ENCODE data around the gene PRIM2.
"Not testable (repeated sequence)": the region's sequence is repeated elsewhere in the genome, so short reads cannot be mapped to it uniquely, and the experiment has no call there.

DNA sequence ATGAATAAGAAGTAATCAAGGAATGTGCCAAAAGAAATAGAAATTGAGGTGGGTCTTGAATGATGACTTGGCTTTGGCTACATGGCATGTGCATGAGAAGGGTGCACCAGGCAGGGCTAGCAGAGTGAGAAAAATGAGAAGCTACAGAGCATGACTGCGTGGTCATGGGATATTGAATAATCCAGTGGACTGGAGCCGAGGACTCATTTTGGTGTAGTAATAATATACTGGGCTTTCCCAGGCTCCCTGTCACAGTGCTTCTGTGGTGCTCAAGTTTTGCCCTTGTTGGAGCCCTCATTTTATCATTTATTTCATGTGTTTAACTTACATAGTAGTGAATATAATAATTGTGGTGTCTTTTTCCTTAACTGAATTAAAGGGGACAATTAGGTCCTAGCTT lies 217.7 kb downstream of the PRIM2 start:
- not testable (repeated sequence) for TF ChIP-seq POLR2AphosphoS5 (IDR thresholded peaks at IDR 0.05; ENCODE audit: low read depth, low read length); PAX5 (IDR thresholded peaks at IDR 0.05; ENCODE audit: insufficient read depth, low read length, severe bottlenecking); TAF1 (IDR thresholded peaks at IDR 0.05; ENCODE audit: low read depth, low read length)
